ENCODE data around the gene DOCK4. TPM values are rescaled to one million over a fixed set of nuclear protein-coding genes. Genes with fewer than 3 reads are reported as not detected.

DOCK4 gene
- total and polyA plus RNA-seq, 2 of the 8 experiments (the other 6 are each of a cell fraction or from before 2014, with no cell fraction given): 5.1 to 23.6 TPM

DNA sequence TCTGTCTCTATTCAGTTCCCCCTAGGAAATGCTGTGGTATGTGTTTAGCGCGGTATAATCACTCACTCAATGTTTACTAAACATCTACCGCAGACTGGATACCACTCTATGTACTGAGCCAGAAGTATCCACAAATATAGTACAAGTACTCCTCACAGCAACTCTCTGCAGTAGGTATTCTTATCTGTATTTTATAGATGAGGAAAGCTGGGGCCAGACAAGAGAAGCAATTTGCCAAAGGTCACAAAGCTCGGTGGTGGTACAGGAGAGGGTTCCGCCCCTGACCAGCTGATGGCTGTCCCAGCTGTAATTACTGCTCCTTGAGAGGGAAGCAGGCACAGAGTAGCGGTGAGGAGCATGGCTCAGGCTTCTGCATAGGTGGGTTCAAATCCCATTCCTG lies 184.1 kb downstream of the DOCK4 start (continued):
- no peak for TF ChIP-seq MAFK (IDR thresholded peaks at IDR 0.05; ENCODE audit: low read depth, low read length)
- TF ChIP-seq, protein P1, sequence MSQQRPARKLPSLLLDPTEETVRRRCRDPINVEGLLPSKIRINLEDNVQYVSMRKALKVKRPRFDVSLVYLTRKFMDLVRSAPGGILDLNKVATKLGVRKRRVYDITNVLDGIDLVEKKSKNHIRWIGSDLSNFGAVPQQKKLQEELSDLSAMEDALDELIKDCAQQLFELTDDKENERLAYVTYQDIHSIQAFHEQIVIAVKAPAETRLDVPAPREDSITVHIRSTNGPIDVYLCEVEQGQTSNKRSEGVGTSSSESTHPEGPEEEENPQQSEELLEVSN (IDR thresholded peaks at IDR 0.05): no peak
- no peak for TF ChIP-seq GABPA (IDR thresholded peaks at IDR 0.05; ENCODE audit: borderline replicate concordance, insufficient read depth, low read length)

All from H1 (cell line).